NCI-H146 treated with DMSO at 0.1 percent for 48 hours (cell line): Measurements from ENCODE around the gene AAMP.

ENCODE experiments used
- DNase-seq: peaks from one replicate; lab custom pipeline; 2025; ENCODE audit not compliant: unreplicated experiment; lab: John Stamatoyannopoulos, UW

AAMP gene

DNA sequence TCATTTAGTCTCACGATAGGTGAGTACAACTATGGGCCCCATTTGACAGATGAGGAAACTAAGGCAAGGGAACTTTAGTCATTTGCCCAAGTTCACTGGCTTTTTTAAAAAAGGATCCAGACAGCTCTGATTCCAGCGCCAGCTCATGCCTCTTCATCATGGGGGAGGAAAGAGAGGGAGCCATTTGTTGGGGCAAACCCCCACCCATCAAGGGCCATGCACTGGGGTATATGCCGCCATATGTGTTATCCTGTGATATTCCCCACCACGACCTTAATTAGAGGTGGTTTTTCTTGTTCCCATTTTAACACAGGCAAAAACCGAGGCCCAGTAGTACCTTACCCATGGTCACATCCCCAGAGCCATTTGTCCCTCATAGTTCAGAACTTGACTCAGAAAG lies 9.8 kb downstream of the AAMP start:
- DNase-seq: no peak

DNA sequence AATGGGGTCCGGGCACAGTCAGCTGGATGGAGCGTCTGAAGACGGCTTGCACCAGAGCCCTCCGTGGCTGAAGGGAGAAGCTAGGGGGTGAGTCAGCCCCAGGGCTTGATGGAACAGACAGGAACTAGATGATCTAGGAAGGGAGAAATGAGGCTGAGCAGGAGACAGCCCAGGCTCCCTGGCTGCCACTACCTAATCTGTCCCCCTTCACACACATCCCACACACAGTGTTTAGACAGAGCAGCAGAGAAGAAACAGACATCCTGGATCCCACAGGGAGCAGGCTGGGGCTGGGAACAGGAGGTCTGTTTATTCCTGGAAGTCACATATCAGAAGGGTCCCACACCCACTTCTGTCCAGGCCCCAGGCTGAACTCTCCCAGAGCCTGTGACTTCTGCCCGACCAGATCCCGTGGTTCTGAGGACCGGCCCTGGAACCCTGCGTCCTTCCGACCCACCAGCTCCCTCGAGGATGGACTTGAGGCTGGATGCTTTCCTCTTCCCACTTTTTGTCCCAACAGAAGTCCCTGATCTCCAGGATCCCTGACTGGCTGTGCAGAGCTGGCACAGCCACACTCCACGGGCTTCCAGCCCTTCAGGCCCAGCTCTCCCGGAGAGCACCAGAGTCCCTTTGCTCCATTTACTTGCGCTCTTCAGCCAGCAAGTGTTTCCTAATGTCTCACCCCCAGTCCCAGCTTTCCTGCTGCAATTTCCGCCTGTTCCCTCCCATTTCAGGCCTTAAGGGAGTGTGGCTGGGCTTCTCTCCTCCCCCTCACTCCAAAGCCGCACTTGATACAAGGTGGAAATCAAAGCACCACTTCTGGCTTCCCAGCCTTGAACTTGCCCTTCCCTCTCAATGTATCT lies 10.6 kb downstream of the AAMP start:
- no peak for DNase-seq

DNA sequence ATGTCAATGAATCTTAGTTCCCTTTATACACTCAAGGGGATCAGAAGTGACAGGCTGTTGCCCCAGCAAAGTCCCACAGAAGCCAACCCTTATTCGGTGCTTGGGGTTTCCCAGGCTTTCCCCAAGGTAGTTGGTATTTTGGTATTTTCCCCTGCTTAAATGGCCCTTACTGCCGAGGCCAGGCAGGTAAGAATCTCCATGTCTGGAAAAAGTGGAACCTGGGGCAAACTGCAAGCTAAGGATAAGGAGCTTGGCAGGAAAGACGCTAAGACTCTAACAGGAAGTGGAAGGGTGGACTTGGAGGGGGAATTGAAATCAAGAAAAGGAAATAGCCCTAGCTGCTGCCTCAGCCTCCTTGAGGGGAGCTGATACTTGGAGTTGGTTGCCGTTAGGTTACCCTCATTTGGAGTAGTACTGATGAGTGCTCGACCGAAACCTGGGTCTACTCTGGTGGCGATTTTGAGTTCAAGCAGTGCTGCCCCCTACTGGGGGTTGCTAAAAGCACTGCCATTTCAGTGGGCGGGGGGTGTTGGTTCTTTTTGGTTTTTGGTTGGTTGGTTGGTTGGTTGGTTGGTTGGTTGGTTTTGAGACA lies 12.5 kb downstream of the AAMP start:
- DNase-seq: no peak

DNA sequence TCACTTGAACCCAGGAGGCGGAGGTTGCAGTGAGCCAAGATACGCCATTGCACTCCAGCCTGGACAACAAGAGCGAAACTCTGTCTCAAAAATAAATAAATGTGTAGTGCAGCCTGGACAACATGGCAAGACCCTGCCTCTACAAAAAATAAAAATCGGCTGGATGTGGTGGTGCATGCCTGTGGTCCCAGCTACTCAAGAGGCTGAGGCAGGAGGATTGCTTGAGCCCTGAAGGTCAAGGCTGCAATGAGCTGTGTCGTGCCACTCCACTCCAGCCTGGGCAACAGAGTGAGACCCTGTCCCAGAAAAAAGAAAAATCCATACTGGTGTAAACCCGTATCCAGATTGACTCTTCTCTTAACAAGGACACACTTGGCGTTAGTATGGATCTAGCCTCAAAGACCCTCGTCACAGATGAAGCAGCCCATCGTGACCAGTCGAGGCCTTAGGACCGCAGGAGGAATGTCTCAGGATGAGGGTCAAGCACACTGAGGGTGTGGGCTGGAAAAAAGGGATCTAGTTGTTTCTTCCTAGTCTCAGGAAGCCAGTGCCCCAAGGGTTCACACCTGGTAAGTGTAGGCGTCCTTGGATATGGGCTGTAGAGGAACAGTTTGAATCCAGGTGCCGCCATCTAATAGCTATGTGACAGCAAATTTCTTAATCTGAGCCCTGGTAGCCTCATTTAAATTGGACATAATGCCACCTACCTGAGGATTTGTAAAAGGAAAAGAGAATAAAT lies 13.2 kb downstream of the AAMP start:
- no peak for DNase-seq

DNA sequence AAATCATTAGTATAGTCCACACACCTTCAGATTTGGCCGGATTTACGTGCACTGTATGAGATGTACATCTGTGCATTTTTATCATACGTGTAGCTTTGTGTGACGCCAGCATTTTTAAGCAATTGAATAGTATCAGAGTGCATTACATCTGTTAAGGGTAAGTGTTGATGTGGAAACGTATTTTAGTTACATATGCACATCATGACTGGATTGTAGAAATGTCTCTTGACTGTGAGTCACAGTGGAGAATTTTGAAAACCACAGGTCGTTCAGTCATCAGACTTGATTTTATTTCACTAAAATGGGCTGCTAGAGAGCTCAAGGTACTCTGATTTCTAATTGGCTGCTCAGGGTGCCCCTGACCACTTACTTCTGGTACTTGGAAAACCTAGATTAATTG lies 14.5 kb downstream of the AAMP start:
- no peak for DNase-seq

DNA sequence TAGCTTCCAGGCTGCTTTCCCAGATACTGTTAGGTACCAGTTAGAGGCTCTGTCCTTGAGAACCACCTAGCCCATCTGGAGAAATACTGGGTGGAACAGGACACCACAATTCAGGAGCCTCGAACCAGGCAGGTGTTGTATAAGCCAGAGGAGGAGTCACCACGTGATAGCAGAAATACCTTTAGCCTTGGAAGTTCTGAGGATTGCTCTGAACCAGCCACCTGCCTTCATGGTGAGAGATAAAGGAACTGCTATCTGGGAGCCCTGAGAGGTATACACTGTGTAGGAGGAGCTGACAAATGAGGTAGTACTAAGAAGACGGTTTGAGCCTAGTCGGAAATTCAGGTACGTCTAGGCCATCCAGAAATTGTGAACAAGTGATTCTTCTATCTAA lies 16.7 kb downstream of the AAMP start:
- no peak for DNase-seq

DNA sequence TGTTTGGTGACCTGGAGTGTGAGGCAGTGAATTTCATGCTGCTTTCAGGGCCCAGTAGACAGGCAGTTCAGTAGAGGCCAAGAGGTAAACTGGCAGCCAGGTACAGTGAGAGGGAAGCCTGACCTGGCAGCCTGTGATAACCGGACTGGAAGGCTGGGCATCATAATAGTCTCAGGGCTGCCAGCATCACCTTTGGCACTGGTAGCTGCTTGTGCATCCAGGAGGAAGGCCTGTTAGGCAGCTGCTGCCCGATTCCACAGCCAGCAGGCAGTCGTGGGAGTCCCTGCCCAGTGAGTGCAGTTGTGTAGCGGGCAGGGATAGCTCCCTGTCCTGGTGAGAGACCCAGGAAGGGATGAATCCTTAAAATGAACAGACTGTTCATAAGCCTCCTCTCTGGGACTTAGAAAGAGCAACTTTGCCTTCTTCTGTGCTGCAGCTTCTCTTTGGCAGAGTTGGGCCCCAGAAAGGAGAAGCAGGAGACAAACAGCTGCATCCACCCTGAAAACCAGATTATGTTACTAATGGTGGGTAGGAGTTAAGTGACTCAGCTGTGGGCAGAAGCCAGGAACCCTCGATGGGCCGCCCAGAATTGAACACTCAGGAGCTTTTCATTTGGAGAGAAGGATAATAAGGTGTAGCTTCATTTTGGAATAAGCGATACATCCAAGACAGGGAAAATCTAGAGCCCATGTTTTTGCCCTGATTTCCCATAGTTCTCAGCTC lies 17.3 kb downstream of the AAMP start:
- DNase-seq: no peak

DNA sequence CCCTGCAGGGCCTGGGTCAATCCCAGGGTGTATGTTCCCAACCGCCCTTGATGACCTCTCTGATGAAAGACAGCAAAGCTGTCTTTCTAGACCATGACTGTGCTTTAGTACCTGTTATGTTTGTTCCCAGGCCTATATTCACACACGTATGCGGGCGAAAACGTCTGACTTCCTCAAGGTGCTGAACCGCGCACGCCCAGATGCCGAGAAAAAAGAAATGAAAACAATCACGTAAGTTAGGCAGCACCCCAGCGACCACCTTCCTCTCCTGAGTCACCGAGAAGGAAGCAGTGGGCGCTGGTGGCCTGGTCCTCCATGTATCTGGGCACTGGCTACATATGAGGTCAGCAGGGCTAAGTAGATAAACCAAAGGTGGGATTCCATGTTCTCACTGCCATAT lies 20.2 kb downstream of the AAMP start:
- DNase-seq: no peak

DNA sequence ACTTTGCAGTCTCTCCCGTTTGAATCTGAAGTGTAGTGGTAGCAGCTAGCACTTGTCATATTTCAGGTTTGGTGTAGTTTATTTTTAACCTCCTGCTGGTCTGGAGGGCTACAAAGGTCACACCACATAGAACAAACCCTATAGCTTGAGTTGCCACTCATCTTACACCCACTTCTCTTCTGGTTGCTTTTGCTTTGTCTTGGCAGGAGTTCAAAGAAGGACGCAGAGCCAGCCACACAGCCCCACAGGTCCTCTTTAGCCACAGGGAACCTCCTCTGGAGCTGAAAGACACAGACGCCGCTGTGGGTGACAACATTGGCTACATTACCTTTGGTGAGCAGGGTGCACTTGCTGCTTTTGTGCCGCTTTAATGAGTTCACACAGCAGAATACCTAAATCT lies 24.7 kb downstream of the AAMP start:
- DNase-seq: no peak

DNA sequence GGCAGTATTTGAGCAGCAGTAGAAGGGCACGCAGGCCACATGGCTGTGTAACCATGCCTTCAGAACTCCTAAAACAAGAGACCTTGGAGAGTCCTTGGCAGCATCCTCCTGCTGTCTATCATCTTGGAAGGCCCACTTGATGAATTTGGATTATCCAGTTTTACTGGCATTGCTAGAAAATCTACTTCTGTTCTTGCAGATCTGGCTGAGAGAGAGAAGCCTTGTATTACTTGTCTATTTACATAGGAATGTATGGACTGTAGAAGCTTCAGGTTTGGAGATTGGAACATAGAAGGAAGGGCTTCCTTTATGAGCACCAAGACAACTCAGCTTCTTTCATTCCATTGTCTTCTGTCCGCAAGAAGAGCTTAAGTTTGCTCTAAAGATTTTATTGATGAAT lies 25.3 kb downstream of the AAMP start:
- no peak for DNase-seq

DNA sequence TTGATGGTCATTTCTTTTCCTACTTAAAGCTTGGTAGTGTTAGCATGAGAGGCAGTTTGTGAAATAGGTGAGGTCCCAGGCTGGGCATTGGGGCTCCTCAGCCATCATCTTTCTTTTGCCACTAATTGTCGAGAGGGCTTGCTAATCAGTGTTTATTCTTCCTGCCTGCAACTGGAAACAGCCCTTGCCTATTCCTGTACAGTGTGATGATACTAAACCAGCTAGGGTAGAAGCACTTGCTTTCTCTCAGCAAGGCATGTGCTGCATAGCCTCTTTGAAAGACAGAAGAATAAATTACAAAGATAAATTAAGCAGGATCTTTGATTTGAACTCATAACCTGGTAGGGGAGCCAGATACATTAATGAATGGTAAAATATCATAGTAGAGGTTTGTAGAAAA lies 25.7 kb downstream of the AAMP start:
- DNase-seq: no peak

DNA sequence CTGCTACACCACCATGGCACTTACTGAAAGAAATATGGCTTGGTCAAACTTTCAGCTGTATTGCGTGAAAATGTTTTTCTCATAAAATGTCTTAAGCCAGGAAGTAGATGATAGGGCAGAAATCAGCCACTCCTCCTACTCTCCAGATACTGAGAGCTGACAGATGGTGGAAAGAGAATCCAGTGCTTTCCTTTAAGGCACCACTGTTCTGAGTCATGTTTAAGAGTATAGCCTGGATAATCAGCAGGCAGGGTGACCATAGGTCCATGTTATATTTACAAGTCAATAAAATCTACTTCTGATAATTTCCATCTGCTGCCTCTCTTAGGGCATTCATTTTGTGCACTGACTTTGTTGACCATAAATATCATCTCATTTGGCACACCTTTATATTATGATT lies 31.1 kb downstream of the AAMP start:
- DNase-seq: no peak

DNA sequence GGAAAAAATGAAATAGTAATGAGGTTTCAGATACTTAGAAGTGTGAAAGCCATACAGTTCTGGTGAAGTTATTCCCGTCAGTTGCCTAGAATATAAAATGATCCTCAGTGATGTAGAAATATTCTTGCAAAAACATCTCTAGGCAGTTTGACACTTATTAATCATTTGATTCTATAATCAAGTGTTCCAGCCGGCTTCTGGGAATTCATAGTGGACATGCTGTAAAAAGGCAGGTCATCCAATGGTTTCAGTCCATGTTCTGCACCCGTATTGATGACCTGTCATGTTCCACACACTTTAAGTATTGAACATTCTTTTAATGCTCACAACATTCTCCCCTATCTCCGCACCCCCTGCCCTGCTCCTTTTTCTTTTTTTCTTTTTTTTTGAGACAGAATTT lies 33.1 kb downstream of the AAMP start:
- no peak for DNase-seq

DNA sequence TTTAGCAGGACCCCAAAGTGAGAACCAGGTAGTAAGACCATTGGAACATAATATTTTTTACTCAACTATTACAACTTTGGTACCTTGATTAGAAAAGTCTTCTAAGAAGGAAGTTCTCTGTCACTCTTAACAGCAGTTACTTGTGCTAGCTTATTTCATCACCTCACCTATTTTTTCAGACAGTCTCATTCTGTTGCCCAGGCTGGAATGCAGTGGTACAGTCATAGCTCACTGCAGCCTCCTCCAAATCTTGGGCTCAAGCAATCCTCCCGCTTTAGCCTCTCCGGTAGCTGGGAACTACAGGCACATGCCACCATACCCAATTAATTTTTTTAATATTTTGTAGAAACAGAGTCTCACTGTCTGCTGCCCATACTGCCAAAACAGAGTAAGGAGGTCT lies 34.9 kb downstream of the AAMP start:
- DNase-seq: no peak

DNA sequence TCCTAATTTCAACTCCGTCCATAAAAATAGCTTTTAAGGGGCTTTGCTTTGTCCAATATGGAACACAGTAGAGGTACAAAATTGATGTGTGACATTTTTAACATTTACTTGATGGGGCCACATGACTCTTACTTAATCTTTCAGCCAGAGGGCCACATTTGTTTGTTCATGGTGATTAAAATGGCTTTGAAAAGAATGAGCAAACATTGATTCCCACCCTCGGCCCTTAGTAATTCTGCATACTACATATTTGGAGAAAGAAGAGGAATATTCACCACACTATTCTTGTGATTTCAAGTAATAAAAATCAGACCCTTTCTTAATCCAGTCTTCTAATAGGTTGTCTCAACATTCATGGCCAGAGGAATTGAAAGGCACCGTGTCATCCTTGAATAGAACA lies 35.4 kb downstream of the AAMP start:
- no peak for DNase-seq

DNA sequence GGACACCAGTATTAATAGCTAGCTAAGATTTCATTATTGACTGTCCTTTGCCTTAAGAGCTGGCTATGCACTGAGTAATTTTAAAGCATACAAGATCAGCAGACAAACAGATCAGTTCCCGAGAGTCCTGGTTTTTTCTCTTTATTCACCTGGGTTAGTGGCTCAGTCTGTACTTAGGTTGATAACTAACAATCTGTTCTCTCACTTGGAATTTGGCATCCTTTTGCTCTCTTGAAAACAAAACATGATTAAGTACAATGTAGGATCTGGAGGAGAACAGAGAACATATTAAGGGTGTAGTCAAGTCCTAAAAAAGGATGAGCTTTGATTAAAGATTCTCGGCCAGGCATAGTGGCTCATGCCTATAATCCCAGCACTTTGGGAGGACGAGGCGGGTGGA lies 36.4 kb downstream of the AAMP start:
- DNase-seq: no peak

DNA sequence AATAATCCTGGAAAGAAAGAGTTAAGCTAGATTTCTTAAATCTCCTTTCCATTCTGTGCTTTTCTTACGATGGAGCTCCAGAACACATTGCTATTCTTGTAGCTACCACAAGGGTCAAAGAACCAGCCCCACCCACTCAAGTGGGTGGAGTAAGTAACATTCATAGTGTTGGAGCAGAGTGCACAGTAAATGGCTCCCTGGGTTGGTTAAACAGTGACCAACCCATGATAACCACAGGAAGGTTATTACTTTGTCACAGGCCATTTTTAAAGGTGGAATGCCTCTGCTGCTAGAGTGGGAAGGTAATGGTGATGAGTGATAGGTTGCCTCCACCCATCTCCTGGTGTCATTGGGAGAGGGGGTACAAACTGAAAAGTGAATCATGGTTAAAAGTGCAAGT lies 39.1 kb downstream of the AAMP start:
- no peak for DNase-seq

DNA sequence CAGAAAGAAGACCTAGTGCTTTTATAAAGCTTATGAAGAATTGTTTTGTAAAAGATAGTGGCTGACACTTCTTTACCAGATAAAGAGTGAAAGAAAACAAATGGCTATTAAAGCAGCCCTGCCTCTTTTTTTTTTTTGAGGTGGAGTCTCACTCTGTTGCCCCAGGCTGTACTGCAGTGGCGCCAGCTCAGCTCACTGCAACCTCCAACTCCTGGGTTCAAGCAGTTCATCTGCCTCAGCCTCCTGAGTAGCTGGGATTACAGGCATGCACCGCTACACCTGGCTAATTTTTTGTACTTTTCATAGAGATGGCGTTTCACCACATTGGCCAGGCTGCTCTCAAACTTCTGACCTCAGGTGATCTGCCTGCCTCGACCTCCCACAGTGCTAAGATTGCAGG lies 40.1 kb downstream of the AAMP start:
- DNase-seq: no peak

DNA sequence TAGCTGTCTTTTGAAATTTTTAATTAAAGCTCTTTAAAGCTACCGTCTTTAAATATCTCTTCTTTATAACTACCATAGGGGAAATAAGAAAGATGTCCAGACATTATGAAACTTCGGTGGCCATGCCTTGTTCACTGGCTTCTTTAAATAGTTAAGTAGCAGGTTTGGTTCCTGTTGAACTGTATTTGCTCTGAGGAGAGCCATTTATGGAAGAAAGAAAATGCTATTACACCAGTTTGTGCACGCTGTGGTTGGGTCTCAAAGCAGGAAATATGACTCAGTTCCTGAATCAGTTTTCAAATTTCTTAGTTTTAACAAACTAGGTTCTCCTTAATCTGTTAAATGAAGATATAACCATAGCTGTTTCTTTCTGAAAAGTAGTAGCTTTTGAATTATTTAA lies 40.7 kb downstream of the AAMP start:
- DNase-seq: no peak

DNA sequence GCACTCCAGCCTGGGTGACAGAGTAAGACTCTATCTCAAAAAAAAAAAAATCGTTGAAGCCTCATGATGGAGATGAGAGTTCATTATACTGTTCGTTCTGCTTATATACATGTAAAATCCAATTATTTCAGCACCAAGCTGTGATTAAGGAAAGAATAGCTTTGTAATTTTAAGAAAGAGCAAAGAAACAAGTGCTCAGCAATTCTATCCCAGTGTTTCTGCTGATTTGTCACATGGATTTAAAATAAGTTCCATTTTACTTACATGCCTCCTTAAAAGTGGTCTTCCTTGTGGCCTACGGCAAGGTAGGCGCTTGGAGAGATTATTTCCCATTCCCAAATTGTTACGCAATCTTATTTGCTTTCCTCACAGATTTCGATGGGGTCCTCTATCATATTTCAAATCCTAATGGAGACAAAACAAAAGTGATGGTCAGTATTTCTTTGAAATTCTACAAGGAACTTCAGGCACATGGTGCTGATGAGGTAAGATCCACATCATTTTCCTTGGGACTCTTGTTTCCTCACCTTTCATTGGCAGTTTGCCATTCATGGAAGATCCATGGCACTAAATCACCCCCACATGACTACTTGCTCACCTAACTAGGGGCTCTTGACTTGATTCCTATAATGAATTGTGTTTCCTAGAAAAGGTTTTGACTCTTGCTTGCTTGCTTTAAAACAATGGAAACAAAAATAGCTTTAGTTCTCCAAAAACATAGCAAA lies 41.4 kb downstream of the AAMP start:
- no peak for DNase-seq

DNA sequence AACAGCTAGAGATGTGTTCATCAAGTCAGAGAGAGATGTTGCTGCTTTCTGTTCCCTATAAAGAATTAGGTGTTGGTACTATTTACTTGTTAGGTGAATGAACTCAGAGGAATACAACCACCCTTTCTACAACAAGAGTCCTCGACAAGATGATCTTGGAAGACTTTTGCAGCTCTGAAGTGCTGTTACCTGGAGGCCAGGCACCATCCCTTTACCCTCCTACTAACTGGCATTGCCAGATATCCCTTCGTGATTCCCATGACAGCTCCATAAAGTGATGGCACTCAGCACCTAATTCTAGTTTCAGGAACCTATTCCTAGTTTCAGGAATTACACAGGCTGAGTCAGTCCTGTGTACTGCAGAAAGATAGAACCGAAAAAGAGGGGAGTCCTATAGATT lies 43.0 kb downstream of the AAMP start:
- DNase-seq: no peak
